Stimulated activated CD8-positive, alpha-beta memory T cell treated with anti-CD3 and anti-CD28 coated beads, Interleukin-7, amount 100 ng/mL, for 4 hours (primary cell): ENCODE data around the gene EFHD2.
"Not testable (repeated sequence)": the region's sequence is repeated elsewhere in the genome, so short reads cannot be mapped to it uniquely, and the experiment has no call there.

Experiments
- DNase-seq, 2 donors: peaks; one replicate each; pipeline ENCODE4 v3.0.0-alpha.2; 2020; ENCODE audit warnings: low read depth in 2 of 2

EFHD2 gene

GRCh38 chr1:15452866-15453571 lies 43.3 kb downstream of the EFHD2 start:
- DNase-seq, result no peak

GRCh38 chr1:15453734-15454133 lies 44.0 kb downstream of the EFHD2 start:
- no peak for DNase-seq

DNA sequence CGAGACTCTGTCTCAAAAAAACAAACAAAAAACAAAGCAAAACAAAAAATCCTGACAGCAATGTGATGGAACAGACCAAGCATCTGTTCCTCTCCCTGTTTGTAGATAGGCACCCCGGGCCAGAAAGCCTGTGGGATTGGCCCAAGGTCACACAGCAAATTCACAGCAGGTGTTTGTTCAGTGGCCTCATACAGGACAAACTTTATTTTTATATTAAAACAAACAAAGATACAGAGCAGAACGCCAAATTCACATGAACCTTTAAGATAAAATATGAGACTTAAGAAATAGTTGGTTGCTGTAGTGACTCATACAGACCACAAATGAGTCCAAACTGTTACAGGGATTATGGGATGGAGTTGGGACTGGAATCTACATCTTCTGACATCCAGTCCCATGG lies 44.6 kb downstream of the EFHD2 start:
- DNase-seq, result no peak

- no peak for DNase-seq
Observed at GRCh38 chr1:15455522-15455921, 45.8 kb downstream of the EFHD2 start.

GRCh38 chr1:15456313-15456954 lies 46.7 kb downstream of the EFHD2 start, which contains the start of gene CELA2A:
CELA2A (plus strand) TSS chr1:15456732; CDS start chr1:15456754, 22 bp downstream.
- DNase-seq, result no peak

- no peak for DNase-seq
Observed at GRCh38 chr1:15457585-15457984, 47.9 kb downstream of the EFHD2 start.

DNA sequence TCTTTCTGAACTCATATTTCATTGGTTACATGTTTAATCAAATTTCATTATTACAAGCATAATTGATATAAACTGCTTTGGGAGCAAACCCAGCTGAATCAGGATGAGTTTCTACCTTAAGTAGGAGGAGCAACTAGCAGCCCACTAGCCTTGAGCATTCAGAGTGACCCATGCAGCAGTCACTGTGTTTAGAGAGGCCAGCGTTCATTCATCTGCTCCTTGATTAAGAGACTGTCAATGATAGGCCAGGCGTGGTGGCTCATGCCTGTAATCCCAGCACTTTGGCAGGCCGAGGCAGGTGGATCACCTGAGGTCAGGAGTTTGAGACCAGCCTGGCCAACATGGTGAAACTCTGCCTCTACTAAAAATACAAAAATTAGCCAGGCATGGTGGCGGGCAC lies 48.7 kb downstream of the EFHD2 start:
- DNase-seq, result not testable (repeated sequence)

- DNase-seq, result no peak
Observed at GRCh38 chr1:15459771-15460707, 50.4 kb downstream of the EFHD2 start.

DNA sequence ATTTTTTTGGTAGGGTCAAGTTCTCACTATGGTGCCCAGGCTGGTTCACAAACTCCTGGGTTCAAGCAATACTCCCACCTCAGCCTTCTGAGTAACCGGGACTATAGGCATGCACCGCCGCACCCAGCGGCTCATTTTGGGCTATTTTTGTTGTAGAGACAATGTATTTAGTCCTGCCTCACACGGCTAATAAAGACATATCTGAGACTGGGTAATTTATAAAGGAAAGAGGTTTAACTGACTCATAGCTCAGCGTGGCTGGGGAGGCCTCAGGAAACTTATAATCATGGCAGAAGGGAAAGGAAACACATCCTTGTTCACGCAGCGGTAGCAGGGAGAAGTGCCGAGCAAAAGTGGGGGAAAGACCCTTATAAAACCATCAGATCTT lies 51.0 kb downstream of the EFHD2 start:
- no peak for DNase-seq

DNA sequence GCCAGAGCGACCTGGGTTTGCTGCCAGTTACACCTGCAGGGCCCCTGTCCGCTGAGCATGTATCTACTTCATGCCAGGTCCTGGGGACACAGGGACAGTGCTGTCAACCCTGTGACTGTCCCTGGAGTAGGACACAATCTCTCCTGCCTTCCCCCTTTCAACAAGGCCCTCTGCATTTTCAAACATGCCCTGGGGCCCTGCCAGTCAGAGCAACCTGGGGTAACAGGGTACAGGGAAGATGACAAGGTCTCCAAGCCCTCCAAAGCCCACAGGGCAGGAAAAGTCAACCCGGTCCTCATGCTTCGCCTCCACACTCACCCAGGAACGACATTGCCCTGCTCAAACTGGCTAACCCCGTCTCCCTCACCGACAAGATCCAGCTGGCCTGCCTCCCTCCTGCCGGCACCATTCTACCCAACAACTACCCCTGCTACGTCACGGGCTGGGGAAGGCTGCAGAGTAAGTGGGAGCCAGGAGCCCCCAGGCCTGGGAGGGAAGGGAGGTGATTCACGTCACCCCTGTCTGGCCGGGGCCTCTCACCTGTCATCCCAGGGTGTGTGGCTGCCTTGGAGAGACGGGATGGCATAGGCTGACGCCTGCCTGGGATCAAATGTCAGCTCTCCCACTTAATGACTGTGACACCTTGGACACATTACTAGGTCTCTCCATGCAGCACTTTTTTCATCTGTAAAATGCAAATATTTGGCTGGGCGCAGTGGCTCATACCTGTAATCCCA lies 53.5 kb downstream of the EFHD2 start:
- DNase-seq, result not testable (repeated sequence)

DNA sequence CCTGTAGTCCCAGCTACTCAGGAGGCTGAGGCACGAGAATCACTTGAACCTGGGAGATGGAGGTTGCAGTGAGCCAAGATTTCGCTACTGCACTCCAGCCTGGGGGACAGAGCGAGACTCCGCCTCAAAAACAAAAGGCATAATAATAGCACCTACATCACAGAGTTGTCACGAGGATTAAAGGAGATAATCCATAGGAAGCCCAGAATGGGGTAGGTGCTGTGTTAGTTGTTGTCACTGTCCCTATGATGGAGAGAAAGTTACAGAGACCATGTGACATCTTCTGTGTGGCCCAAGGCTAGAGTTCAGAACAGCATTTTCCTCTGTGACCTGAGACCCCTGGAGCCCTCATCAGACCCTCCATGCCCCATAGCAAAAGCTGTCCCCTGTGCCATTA lies 54.2 kb downstream of the EFHD2 start:
- DNase-seq, result not testable (repeated sequence)

DNA sequence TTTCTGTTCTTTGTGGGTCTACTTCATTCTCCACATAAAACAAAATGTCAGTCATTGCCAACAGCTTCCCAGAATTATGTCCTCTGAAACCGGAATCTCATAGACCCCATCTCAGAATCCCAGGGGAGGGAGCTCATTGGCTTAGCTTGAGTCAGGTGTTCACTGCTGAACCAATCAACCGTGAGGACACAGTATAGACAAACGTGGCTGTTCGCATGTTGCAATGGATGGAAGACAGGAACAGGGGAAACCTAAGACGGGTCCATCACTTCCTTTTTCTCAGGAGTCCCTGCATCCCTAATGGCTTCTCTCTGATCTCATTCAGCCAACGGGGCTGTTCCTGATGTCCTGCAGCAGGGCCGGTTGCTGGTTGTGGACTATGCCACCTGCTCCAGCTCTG lies 56.0 kb downstream of the EFHD2 start:
- DNase-seq, result no peak

- DNase-seq, result not testable (repeated sequence)
Observed at GRCh38 chr1:15466955-15467625, 57.4 kb downstream of the EFHD2 start.

DNA sequence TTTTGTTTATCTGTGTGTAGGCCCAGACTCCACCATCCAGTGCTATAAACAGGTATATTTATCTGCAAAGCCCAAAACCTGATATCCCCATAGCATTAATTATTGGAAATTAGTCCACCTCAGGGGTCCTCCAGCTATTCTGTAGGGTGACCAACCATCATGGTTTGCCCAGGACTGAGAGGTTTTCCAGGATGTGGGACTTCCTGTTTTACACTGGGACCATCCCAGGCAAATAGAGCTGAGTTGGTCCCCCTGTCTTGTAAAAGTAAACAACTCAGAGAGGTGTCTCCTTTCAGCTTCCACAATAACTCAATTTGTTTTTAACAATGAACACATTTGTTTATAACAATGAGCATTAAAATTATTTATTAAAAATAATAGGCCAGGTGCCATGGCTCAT lies 58.5 kb downstream of the EFHD2 start:
- no peak for DNase-seq

DNA sequence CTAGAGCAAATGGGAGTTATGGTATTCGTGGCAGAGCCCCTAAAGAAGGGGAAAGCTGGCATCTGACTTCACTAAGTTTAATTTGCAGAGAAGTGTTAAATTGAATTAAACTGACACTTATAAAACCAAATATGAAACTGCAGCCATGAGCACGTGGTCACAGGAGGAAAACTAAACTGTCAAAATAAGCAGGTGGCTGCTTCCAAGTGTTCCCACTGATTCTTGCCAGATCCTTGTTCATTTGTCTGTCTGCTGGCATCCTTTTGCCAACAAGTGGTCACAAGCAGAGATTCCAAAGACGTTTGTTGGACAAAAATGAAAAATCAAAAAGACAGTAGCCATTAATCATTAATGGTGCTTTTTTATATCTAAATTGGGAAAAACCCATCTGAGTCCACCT lies 59.7 kb downstream of the EFHD2 start:
- DNase-seq, result no peak

- not testable (repeated sequence) for DNase-seq
Observed at GRCh38 chr1:15469821-15470448, 60.2 kb downstream of the EFHD2 start.

DNA sequence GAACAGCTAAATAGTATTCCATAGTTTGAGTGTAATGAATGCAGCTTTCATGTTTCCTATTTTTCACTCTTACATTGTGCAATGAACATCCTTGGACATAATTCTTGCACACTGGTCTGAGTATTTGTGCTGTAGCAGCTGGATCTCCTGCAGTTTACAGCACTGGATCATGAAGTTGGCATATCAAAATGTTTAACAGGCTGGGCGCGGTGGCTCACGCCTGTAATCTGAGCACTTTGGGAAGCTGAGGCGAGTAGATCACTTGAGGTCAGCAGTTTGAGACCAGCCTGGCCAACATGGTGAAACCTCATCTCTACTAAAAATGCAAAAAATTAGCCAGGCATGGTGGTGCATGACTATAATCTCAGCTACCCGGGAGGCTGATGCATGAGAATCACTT lies 61.4 kb downstream of the EFHD2 start:
- not testable (repeated sequence) for DNase-seq

DNA sequence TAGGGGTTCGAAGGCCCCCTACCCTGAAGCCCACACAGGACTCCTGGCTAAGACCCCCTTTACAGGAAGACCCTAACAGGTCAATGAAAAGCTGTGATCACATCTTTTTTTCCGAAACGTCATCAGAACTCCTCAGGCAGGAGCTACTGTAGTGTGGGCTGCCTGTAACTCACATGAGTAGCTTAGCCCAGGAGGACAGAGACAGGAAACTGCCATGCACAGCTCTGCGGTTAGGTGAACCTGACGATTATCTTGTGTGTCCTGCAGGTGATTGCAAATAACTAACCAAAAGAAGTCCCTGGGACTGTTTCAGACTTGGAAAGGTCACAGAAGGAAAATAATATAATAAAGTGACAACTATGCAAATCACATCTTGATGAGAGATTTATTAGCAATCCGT lies 62.0 kb downstream of the EFHD2 start:
- DNase-seq, result not testable (repeated sequence)

- DNase-seq, result no peak
Observed at GRCh38 chr1:15472587-15472986, 62.9 kb downstream of the EFHD2 start.

DNA sequence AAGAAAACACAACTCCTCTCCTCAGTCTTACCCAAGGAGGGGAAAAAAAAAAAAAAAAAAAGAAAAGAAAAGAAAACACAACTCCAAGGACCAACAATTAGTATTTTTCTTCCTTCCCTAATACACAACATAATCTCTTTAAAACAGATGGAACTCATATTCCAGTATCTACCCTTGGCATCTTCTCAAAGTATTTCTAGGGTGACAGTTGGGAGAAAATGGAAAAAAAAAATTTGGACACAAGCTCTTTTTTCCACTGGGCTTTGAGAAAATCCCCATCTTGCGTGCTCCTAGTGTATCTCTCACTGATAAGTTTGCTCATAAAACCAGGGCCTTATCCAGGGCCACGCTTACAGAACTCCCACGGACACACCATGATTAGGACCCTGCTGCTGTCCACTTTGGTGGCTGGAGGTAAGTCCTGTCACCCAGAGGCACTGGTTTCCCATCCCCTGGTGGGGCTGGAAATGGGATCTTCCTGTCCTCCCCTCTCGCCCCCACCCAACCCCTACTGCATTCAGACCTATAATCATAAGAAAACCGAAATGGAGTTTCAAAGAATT lies 66.1 kb downstream of the EFHD2 start, which contains the start of gene CELA2B:
Gene CELA2B (plus strand): TSS at position 353 of the 563 bp plus-strand sequence. CDS start 22 bp downstream, at position 375.
- no peak for DNase-seq
